ENCODE measurements around the gene GBX1.

GRCh38 chr7:151209588-151209987 is 42.1 kb upstream of the GBX1 start:
- TF ChIP-seq CTCF (IDR thresholded peaks at IDR 0.05) (no peak), TCF7 (CRISPR knock-in tag; IDR thresholded peaks at IDR 0.05; ENCODE audit: low read depth) (no peak), NR2C2 (CRISPR knock-in tag; IDR thresholded peaks at IDR 0.05) (no peak), MAX (CRISPR knock-in tag; IDR thresholded peaks at IDR 0.05) (no peak), ESRRA (CRISPR knock-in tag; IDR thresholded peaks at IDR 0.05; ENCODE audit: borderline replicate concordance) (no peak), TEAD4 (CRISPR knock-in tag; IDR thresholded peaks at IDR 0.05) (no peak), CREB1 (CRISPR knock-in tag; IDR thresholded peaks at IDR 0.05) (no peak), NFE2L1 (CRISPR knock-in tag; IDR thresholded peaks at IDR 0.05) (no peak), CBFB (CRISPR knock-in tag; IDR thresholded peaks at IDR 0.05; ENCODE audit: low read depth) (no peak), SP1 (CRISPR knock-in tag; conservative IDR thresholded peaks at IDR 0.05) (no peak), IRF1 (CRISPR knock-in tag; IDR thresholded peaks at IDR 0.05) (no peak), ZNF671 (CRISPR knock-in tag; IDR thresholded peaks at IDR 0.05) (no peak), CREM (CRISPR knock-in tag; IDR thresholded peaks at IDR 0.05) (no peak), ATF2 (CRISPR knock-in tag; IDR thresholded peaks at IDR 0.05; ENCODE audit: borderline replicate concordance, low read depth) (no peak)
